ENCODE results near the gene HDAC9. TPM values are rescaled to one million over a fixed set of nuclear protein-coding genes. Genes with fewer than 3 reads are reported as not detected.

Gene HDAC9
- 0.13 to 0.25 TPM (median 0.18 TPM) in 5 replicates for total RNA-seq (2022; extraction: Qiagen RNA extraction)

DNA sequence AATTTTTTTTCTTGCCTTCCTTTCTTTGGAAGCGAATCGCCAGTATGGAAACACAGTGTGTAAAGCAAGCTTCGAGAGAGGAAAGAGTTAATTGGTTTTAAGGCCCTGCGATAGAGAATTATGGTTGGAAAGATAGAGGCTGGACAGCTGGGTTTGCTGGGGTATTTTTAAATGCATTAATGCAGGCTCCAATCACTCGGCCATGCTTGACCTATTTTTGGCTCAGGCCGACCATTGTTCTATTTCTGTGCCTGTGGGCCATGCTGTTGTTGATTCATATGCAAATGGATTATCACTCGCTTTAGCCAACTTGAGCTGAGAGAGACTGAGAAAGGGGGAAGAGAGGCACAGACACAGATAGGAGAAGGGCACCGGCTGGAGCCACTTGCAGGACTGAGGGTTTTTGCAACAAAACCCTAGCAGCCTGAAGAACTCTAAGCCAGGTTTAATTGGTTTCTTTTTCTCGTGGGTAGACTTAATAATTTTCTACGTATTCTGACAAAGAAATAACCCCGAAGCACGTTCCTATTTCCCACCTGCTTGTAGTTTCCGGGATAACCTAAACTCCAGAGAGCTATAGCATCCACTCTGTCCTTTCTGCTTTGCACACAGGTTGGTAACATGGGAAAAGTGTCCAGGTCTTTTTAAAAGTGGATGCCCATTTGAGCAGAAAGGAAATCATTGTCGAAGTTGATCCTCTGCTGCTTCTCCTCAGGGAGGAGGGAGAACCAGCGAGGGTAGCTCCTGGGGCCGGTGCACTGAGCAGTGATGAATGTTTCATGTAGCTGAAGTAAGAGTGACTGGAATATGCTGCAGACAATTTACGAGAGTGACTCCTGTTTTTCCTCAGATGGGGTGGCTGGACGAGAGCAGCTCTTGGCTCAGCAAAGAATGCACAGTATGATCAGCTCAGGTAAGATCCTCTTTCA is at the start of gene HDAC9:
HDAC9 (plus strand) TSS at position 338 of the 929 bp plus-strand sequence; CDS start at position 892, 554 bp downstream.

